ENCODE results near the gene HAUS2.
A peak's percentile ranks its signal among the peaks of the same experiment; 100 is the strongest.
"Not testable (repeated sequence)": the region's sequence is repeated elsewhere in the genome, so short reads cannot be mapped to it uniquely, and the experiment has no call there.

Gene HAUS2

DNA sequence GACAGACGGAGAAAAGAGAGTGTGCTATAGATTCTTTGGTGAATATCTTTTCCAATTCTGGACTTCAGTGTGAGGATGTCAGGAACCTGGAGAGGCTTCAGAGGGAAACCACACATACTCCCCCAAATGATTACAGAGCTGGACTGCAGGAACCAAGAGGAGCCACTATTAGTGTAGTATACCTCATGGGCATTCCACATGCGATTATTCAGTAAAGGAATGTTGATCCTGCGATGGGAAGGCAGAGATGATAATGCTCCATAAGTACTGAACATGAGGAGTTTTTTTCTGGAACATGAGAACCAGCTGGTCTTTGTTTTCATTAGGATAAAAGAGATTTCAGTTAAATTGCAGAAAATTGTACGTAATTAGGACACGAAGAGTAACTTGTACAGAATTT is 45.5 kb downstream of the HAUS2 start:
- TF ChIP-seq, protein P1, sequence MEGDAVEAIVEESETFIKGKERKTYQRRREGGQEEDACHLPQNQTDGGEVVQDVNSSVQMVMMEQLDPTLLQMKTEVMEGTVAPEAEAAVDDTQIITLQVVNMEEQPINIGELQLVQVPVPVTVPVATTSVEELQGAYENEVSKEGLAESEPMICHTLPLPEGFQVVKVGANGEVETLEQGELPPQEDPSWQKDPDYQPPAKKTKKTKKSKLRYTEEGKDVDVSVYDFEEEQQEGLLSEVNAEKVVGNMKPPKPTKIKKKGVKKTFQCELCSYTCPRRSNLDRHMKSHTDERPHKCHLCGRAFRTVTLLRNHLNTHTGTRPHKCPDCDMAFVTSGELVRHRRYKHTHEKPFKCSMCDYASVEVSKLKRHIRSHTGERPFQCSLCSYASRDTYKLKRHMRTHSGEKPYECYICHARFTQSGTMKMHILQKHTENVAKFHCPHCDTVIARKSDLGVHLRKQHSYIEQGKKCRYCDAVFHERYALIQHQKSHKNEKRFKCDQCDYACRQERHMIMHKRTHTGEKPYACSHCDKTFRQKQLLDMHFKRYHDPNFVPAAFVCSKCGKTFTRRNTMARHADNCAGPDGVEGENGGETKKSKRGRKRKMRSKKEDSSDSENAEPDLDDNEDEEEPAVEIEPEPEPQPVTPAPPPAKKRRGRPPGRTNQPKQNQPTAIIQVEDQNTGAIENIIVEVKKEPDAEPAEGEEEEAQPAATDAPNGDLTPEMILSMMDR (IDR thresholded peaks at IDR 0.05; ENCODE audit: low read depth, low read length) = no peak
- in situ Hi-C loops (cut with HindIII; ENCODE audit: low sequenced_read_pairs) = no loop called here
- no peak for DNase-seq (ENCODE audit: low read depth, low spot score)
- H3K4me3 ChIP-seq (ENCODE audit: low read depth, low read length) = no peak overlapping the region

DNA sequence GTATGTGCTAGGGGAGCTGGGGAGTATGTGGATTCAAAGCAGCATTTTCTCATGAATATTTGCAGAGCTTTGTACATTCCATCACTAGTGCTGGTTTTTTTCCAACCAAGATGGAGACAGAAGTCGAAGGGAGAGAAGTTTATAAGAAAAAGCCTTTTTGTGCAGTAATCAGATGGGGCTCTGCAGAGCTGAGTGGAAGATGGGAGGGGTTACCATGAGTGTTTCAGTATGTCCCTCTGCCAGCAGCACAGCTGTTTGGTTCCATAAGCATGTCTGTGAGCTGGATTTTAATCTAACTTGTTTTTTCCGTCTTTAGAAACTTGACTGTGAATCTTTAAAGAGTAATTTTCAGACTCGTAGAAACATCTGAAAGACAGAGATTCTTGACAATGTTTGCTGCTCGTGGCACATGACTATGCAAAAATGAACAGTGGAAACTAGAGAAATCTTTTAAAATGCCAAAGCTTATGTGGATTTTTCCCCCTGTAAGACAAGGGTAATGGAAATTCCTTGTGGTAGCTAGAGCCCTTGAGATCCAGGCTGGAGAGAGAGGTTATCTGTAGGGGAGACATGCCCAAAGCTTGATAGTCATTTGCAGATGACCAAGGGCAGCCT is 47.1 kb downstream of the HAUS2 start:
- no peak for DNase-seq (ENCODE audit: low read depth, low spot score)
- in situ Hi-C loops (cut with HindIII; ENCODE audit: low sequenced_read_pairs) = no loop called here
- TF ChIP-seq, protein P1 (IDR thresholded peaks at IDR 0.05; ENCODE audit: low read depth, low read length) = no peak
- H3K4me3 ChIP-seq (ENCODE audit: low read depth, low read length) = no peak overlapping the region

DNA sequence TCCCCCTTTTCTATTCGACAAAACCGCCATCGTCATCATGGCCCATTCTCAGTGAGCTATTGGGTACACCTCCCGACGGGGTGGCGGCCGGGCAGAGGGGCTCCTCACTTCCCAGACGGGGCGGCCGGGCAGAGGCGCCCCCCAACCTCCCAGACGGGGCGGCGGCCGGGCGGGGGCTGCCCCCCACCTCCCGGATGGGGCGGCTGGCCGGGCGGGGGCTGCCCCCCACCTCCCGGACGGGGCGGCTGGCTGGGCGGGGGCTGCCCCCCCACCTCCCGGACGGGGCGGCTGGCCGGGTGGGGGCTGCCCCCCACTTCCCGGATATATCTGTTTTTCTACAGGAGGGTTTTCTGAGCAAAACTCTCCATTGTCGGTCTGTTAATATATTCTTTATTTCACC is 52.7 kb downstream of the HAUS2 start:
- H3K4me3 ChIP-seq (ENCODE audit: low read depth, low read length); in situ Hi-C loops (cut with HindIII; ENCODE audit: low sequenced_read_pairs); DNase-seq (ENCODE audit: low read depth, low spot score): not testable (repeated sequence)

DNA sequence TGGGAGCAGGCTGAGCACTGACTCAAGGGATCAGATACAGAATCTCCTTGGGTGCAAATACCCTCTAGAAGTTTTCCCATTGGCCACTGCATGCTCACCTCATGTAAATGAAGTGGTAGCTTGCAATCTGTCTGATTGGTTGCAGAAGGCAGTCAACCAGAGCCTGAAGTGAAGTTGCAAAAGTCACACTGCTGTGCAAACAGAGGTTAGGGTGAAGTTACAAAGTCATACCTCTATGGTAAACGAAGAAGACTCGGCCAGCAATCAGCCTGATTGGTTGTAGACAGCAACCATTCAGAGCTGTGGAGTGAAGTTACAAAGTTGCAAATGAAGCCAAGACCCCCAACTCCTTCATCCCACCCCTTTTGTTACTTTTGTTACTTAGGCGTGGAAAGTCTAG is 53.9 kb downstream of the HAUS2 start:
- in situ Hi-C loops (cut with HindIII; ENCODE audit: low sequenced_read_pairs) = no loop called here
- no peak for DNase-seq (ENCODE audit: low read depth, low spot score)
- no peak overlapping the region for H3K4me3 ChIP-seq (ENCODE audit: low read depth, low read length)
- TF ChIP-seq, protein P1 (IDR thresholded peaks at IDR 0.05; ENCODE audit: low read depth, low read length) = no peak

DNA sequence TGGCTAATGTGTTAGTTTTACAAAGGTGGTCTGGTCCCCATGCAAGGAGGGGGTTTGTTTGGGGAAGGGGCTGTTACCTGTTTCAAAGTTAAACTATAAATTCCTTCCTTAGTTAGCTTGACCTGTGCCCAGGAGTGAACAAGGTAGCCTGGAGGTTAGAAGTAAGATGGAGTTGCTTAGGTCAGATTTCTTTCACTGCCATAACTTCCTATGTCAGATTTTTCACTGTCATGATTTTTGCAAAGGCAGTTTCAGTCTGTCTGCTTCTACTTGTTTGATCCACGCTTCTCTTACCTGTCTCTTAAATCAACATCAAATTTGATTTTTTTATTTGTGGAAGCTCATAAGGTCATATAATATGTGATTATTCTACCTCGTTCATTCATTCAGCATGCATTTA is 55.3 kb downstream of the HAUS2 start:
- DNase-seq (ENCODE audit: low read depth, low spot score) = no peak
- in situ Hi-C loops (cut with HindIII; ENCODE audit: low sequenced_read_pairs) = no loop called here
- H3K4me3 ChIP-seq (ENCODE audit: low read depth, low read length) = no peak overlapping the region
- TF ChIP-seq, protein P1 (IDR thresholded peaks at IDR 0.05; ENCODE audit: low read depth, low read length) = no peak

DNA sequence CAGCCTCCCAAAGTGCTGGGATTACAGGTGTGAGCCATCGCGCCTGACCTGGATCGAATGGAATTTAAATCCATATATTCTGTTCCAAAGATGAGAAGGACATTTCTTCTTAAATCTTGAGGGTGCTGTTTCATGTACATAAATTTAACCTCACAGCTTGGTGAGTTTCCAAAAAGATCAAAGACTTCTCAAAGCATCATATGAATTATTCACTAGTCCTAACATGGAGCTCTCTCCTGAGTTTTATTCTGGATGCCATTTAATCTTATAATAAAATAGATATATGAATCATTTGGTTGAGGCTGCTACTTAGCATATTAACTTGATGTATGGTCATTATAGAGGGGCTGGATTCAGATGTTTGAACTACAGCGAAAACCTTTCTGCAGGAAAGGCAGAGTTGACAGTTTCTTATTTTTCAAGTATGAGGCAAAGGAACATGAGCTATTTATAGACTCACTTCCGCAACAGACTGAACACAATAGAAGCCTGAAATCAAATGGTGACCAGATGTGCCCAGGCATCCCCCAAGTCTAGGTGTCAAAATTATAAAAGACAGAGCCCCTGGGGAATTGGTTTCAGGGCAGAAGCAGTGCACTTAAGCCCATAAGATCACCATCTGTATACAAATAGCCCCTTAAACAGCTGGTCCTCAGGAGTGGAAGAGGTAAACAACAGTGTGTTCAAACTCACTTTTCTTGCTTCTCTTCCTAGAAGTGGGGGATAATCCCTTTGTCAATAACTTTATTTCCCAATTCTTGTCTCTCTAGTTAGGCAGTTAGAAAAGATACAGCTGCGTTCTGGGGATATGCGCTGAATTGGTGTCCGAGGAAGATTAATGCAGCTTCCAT is 56.5 kb downstream of the HAUS2 start:
- TF ChIP-seq, protein P1 (IDR thresholded peaks at IDR 0.05; ENCODE audit: low read depth, low read length) = no peak
- peak; percentile 17 for DNase-seq (ENCODE audit: low read depth, low spot score)
- in situ Hi-C loops (cut with HindIII; ENCODE audit: low sequenced_read_pairs) = no loop called here
- no peak overlapping the region for H3K4me3 ChIP-seq (ENCODE audit: low read depth, low read length)

DNA sequence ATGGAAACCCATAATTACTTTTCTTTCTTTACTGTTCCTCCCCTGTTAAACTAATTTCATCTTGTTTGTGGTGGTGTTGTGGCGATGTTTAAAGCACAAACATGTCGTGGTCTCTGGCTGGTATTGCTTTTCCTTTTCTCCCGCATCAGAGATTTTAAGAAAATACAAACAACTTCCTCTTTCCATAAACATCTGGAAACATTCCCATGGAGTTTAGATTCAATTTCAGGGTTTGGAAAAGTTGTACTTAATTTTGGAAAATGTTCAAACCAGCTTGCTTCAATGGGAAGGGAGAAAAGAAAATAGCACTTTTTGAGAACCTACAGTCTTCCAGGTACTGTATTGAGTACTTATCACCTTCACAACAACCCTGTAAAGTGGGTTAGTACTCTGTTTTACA is 57.2 kb downstream of the HAUS2 start:
- in situ Hi-C loops (cut with HindIII; ENCODE audit: low sequenced_read_pairs) = no loop called here
- no peak overlapping the region for H3K4me3 ChIP-seq (ENCODE audit: low read depth, low read length)
- TF ChIP-seq, protein P1 (IDR thresholded peaks at IDR 0.05; ENCODE audit: low read depth, low read length) = no peak
- no peak for DNase-seq (ENCODE audit: low read depth, low spot score)
